ENCODE measurements around the gene EYS. TPM values are rescaled to one million over a fixed set of nuclear protein-coding genes. Genes with fewer than 3 reads are reported as not detected.

EYS gene
- total RNA-seq, 1 experiment from 2014 or later: not detected

DNA sequence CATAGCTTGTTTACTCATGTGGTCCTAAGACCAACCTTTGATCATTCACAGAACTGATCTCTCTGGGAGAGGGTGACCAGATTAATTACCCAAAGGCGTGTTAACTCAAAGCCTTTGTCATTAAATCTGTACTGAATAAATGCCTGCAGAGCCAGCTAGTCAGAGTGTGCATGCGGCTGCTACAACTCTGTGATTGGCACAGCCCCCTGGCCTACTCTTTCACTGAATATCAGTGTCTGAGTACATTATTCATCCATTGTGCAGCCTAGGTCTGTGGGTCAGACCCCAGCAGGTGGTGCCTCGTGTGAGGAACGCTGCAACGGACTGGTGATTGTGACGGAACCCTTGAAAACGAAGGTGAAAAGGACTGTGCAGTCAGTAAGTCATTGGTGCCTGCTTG is 1407.8 kb downstream of the EYS start:
- Histone ChIP-seq H2BK120ac (ENCODE audit: low read depth, low read length, poor library complexity, severe bottlenecking) (no peak overlapping the region), H3K4me1 (ENCODE audit: insufficient read depth, low read length) (no peaks in the 10 kb centered on the region), H2BK15ac (ENCODE audit: low read depth, low read length) (no peak overlapping the region), H3K23ac (ENCODE audit: insufficient read length, low read depth, low read length) (no peak overlapping the region), H3K79me2 (ENCODE audit: insufficient read depth, low read length) (no peaks in the 10 kb centered on the region), H2AK5ac (ENCODE audit: insufficient read length, low read length) (no peak overlapping the region), H3K4me2 (ENCODE audit: insufficient read depth, insufficient read length, low read length) (no peak overlapping the region), H3K27ac (ENCODE audit: insufficient read length, low read depth, low read length) (no peak overlapping the region), H3T11ph (ENCODE audit: low read length) (no peak overlapping the region), H2BK12ac (ENCODE audit: insufficient read length, low read depth, low read length) (no peak overlapping the region), H3K79me1 (ENCODE audit: insufficient read depth, low read depth, low read length, poor library complexity, severe bottlenecking) (no peaks in the 10 kb centered on the region), H3K23me2 (ENCODE audit: insufficient read length, low read depth, low read length, poor library complexity, severe bottlenecking) (no peaks in the 10 kb centered on the region), H3K18ac (ENCODE audit: insufficient read length, low read depth, low read length) (no peak overlapping the region), H3K56ac (ENCODE audit: insufficient read length, low read depth, low read length) (no peak overlapping the region), H3K27me3 (ENCODE audit: insufficient read depth, low read length) (no peaks in the 10 kb centered on the region), H3K14ac (ENCODE audit: insufficient read depth, low read length) (no peak overlapping the region), H4K5ac (ENCODE audit: insufficient read length, low read depth, low read length) (no peak overlapping the region), H4K91ac (ENCODE audit: insufficient read length, low read depth, low read length) (no peak overlapping the region), H2BK5ac (ENCODE audit: insufficient read length, low read length) (no peak overlapping the region), H3K4ac (ENCODE audit: low read depth, low read length) (no peak overlapping the region), H3K9me3 (ENCODE audit: control insufficient read depth, low read depth, low read length) (no peaks in the 10 kb centered on the region), H4K8ac (replicated peaks; ENCODE audit: insufficient read length, low read depth, low read length) (no peak overlapping the region), H3K9ac (ENCODE audit: extremely low read depth, insufficient read length, low read length) (no peak overlapping the region), H2AFZ (ENCODE audit: low read length) (no peak overlapping the region), H4K20me1 (ENCODE audit: control insufficient read depth, insufficient read depth, insufficient read length) (no peaks in the 10 kb centered on the region), H2BK20ac (ENCODE audit: low read depth, low read length, poor library complexity, severe bottlenecking) (no peak overlapping the region)
- peaks cover 8% of the 10 kb centered on the region in 2 experiments; a peak in 3 of 4 replicates for H3K4me1 Mint-ChIP-seq
- H3K4me3 Mint-ChIP-seq: no peak overlapping the region; a peak in 1 of 5 replicates
- no peak for DNase-seq
- no CpG with 5 or more reads among the region's 7 CpGs for WGBS (ENCODE audit: extremely low coverage, insufficient read length, low lambda C conversion rate)
- H3K27me3 Mint-ChIP-seq (ENCODE audit: low read depth): peaks cover 2% of the 10 kb centered on the region; the same call in 1 of the 2 replicates
- H3K36me3 Mint-ChIP-seq (ENCODE audit: insufficient read depth in 1 of 3, low read depth in 3 of 3): peaks cover 0 to 17% (median 4%) of the 10 kb centered on the region in 3 experiments; a peak in 5 of 7 replicates
- H3K27ac Mint-ChIP-seq: no peak overlapping the region
- TF ChIP-seq, protein P1, sequence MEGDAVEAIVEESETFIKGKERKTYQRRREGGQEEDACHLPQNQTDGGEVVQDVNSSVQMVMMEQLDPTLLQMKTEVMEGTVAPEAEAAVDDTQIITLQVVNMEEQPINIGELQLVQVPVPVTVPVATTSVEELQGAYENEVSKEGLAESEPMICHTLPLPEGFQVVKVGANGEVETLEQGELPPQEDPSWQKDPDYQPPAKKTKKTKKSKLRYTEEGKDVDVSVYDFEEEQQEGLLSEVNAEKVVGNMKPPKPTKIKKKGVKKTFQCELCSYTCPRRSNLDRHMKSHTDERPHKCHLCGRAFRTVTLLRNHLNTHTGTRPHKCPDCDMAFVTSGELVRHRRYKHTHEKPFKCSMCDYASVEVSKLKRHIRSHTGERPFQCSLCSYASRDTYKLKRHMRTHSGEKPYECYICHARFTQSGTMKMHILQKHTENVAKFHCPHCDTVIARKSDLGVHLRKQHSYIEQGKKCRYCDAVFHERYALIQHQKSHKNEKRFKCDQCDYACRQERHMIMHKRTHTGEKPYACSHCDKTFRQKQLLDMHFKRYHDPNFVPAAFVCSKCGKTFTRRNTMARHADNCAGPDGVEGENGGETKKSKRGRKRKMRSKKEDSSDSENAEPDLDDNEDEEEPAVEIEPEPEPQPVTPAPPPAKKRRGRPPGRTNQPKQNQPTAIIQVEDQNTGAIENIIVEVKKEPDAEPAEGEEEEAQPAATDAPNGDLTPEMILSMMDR (conservative IDR thresholded peaks at IDR 0.05): no peak
- H3K9me3 Mint-ChIP-seq: peaks cover 24 to 38% of the 10 kb centered on the region in 2 experiments
